Measurements from ENCODE around the gene PPFIA3. TPM values are rescaled to one million over a fixed set of nuclear protein-coding genes. Genes with fewer than 3 reads are reported as not detected.
A peak's percentile ranks its signal among the peaks of the same experiment; 100 is the strongest.

PPFIA3 gene
- total RNA-seq, 2 experiments from 2014 or later: 2.0 to 2.8 TPM

DNA sequence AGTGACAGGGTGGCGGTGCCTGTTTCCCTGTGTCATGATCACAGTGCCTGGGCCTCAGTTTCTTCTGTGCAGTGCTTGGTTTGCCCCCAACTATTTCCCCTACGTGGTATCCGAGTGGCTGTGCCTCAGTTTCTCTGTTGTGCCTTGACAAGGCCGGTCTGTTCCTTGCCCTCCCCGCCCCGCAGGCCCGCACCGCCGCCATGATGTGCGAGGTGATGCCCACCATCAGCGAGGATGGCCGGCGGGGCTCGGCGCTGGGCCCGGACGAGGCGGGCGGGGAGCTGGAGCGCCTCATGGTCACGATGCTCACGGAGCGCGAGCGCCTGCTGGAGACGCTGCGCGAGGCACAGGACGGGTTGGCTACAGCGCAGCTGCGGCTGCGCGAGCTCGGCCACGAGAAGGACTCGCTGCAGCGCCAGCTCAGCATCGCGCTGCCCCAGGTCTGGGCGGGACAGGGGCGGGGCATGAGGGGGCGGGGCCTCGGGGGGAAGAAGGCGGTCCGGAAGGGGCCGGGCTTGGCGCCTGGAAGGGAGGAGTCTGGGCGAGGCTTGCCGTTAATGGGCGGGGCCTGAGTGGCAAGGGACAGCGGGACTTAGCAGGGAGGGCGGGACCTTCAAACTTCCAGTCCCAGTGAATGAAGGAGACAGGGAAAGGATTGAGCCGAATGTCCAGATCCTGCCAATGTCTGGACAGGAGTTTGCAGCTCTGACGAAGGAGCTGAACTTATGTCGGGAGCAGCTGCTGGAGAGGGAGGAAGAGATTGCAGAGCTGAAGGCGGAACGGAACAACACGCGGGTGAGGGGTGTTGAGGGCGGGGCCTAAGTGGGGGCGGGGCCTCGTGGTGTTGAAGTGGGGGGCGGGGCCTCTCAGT is 8.6 kb downstream of the PPFIA3 start:
- Histone ChIP-seq H3K36me3 (ENCODE audit: insufficient read depth, low read length) (no peaks in the 10 kb centered on the region), H3K27me3 (ENCODE audit: control insufficient read depth in 1 of 2, insufficient read depth in 2 of 2, low read length in 2 of 2) (no peaks in the 10 kb centered on the region), H3K9me3 (ENCODE audit: control insufficient read depth in 1 of 2, insufficient read depth in 1 of 2, low read length in 2 of 2) (peaks cover 0 to 3% of the 10 kb centered on the region in 2 experiments), H3K27ac (ENCODE audit: low read depth in 1 of 2, low read length in 2 of 2) (no peak overlapping the region), H3K4me3 (ENCODE audit: low read length) (peak overlapping the region; percentile 47), H3K4me1 (ENCODE audit: insufficient read depth, low read length) (peaks cover 15% of the 10 kb centered on the region)
- CTCF ChIA-PET: interaction anchor here (1.0 to 4.4 kb wide), 6 partner anchors 9 to 128 kb away, joined by 3 to 43 read pairs (median 6); partner anchors contain the start of genes C19orf73, LIN7B and PPFIA3
- TF ChIP-seq, protein P1, sequence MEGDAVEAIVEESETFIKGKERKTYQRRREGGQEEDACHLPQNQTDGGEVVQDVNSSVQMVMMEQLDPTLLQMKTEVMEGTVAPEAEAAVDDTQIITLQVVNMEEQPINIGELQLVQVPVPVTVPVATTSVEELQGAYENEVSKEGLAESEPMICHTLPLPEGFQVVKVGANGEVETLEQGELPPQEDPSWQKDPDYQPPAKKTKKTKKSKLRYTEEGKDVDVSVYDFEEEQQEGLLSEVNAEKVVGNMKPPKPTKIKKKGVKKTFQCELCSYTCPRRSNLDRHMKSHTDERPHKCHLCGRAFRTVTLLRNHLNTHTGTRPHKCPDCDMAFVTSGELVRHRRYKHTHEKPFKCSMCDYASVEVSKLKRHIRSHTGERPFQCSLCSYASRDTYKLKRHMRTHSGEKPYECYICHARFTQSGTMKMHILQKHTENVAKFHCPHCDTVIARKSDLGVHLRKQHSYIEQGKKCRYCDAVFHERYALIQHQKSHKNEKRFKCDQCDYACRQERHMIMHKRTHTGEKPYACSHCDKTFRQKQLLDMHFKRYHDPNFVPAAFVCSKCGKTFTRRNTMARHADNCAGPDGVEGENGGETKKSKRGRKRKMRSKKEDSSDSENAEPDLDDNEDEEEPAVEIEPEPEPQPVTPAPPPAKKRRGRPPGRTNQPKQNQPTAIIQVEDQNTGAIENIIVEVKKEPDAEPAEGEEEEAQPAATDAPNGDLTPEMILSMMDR (IDR thresholded peaks at IDR 0.05): no peak
- Mint-ChIP-seq H3K27ac (peak overlapping the region; percentile 50), H3K27me3 (no peaks in the 10 kb centered on the region), H3K4me3 (peak overlapping the region; percentile 73), H3K9me3 (no peaks in the 10 kb centered on the region), H3K4me1 (ENCODE audit: low read depth) (peaks cover 24% of the 10 kb centered on the region), H3K36me3 (ENCODE audit: low read depth) (no peaks in the 10 kb centered on the region)
- POLR2A ChIA-PET: interaction anchor here (1.0 to 1.7 kb wide), 6 partner anchors 8 to 135 kb away, joined by 3 to 12 read pairs (median 6); partner anchors contain the start of genes GYS1, LIN7B, PPFIA3 and RUVBL2
- peak; percentile 90 to 98 (median 94) for DNase-seq
- ATAC-seq (ENCODE audit: poor library complexity): peak; percentile 93
- intact Hi-C loops (cut with DNase I, micrococcal nuclease): loop anchor here (1.0 to 5.0 kb wide), 4 partner anchors 9 to 136 kb away; partner anchors contain the start of genes LIN7B (in 2 of the 2), C19orf73 (in 1 of the 2), GYS1 (in 1 of the 2) and PPFIA3 (in 1 of the 2)

DNA sequence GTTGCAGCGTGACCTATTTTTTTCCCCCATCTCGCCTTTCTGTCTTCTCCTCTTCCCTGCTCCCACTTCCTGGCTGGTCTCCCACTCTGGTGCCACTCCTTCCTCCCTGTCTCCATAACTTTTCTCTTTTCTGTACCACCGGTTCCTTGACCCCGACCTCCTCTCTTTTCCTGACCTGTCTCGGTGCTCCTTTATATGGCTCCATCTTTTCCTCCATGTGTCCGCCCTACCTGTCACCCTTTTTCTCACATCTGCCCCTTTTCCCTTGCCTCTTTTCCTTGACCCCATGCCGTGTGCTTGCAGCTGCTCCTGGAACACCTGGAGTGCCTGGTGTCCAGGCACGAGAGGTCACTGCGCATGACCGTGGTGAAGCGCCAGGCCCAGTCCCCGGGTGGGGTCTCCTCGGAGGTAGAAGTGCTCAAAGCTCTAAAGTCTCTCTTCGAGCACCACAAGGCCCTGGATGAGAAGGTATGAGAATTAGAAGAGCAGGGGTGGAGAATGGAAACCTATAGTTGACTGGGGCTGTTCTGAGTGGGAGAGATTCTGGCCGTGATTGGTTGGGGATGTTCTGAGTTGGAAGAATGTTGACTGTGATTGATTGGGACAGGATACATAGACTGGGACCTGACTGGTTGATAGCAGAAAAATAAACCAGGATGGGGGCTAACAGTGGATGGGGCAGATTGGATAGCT is 9.3 kb downstream of the PPFIA3 start:
- peak overlapping the region; percentile 47 for H3K4me3 ChIP-seq (ENCODE audit: low read length)
- no peaks in the 10 kb centered on the region for H3K36me3 Mint-ChIP-seq (ENCODE audit: low read depth)
- H3K4me1 ChIP-seq (ENCODE audit: insufficient read depth, low read length): peaks cover 20% of the 10 kb centered on the region
- no peak overlapping the region for H3K27ac ChIP-seq (ENCODE audit: low read depth in 1 of 2, low read length in 2 of 2)
- TF ChIP-seq, protein P1 (IDR thresholded peaks at IDR 0.05): no peak
- ChIA-PET POLR2A (interaction anchor here (1.0 to 1.7 kb wide), 6 partner anchors 9 to 135 kb away, joined by 3 to 12 read pairs (median 6); partner anchors contain the start of genes GYS1, LIN7B, PPFIA3 and RUVBL2), CTCF (interaction anchor here (1.0 to 4.4 kb wide), 6 partner anchors 9 to 129 kb away, joined by 3 to 43 read pairs (median 6); partner anchors contain the start of genes C19orf73, LIN7B and PPFIA3)
- peaks cover 0 to 8% of the 10 kb centered on the region in 2 experiments for H3K9me3 ChIP-seq (ENCODE audit: control insufficient read depth in 1 of 2, insufficient read depth in 1 of 2, low read length in 2 of 2)
- peaks cover 2% of the 10 kb centered on the region for H3K27me3 Mint-ChIP-seq
- H3K27me3 ChIP-seq (ENCODE audit: control insufficient read depth in 1 of 2, insufficient read depth in 2 of 2, low read length in 2 of 2): peaks cover 0 to 3% of the 10 kb centered on the region in 2 experiments
- no peaks in the 10 kb centered on the region for H3K36me3 ChIP-seq (ENCODE audit: insufficient read depth, low read length)
- H3K4me1 Mint-ChIP-seq (ENCODE audit: low read depth): peaks cover 32% of the 10 kb centered on the region
- DNase-seq (no peak), ATAC-seq (ENCODE audit: poor library complexity) (no peak)
- H3K9me3 Mint-ChIP-seq: no peaks in the 10 kb centered on the region
- intact Hi-C loops (cut with DNase I, micrococcal nuclease): loop anchor here (1.0 to 5.0 kb wide), 4 partner anchors 9 to 136 kb away; partner anchors contain the start of genes LIN7B (in 2 of the 2), C19orf73 (in 1 of the 2), GYS1 (in 1 of the 2) and PPFIA3 (in 1 of the 2)
- H3K27ac Mint-ChIP-seq: peak overlapping the region; percentile 50
- H3K4me3 Mint-ChIP-seq: peak overlapping the region; percentile 50

DNA sequence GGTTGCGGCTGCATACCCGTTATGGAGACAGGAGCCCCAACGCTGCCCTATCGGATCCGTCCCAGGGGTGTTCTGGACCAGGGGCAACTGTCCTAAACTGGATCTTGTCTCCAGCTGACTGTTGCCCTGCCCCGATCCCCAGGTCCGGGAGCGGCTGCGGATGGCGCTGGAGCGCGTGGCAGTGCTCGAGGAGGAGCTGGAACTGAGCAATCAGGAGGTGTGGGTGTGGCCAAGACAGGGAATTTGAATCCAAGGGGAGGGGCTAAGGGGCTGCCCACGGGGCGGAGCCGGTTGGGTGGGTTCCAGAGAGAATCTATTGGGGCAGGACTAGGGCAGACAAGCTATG is 9.9 kb downstream of the PPFIA3 start:
- Mint-ChIP-seq H3K4me1 (ENCODE audit: low read depth) (peaks cover 34% of the 10 kb centered on the region), H3K36me3 (ENCODE audit: low read depth) (no peaks in the 10 kb centered on the region), H3K9me3 (no peaks in the 10 kb centered on the region), H3K27ac (no peak overlapping the region), H3K27me3 (peaks cover 4% of the 10 kb centered on the region), H3K4me3 (peak overlapping the region; percentile 48)
- POLR2A ChIA-PET: interaction anchor here (1.5 to 1.7 kb wide), 2 partner anchors 11 to 15 kb away, joined by 3 to 12 read pairs; partner anchors contain the start of gene LIN7B
- intact Hi-C loops (cut with DNase I, micrococcal nuclease): loop anchor here (2.0 to 5.0 kb wide), 2 partner anchors 14 to 137 kb away; partner anchors contain the start of genes GYS1 (in 1 of the 2), LIN7B (in 1 of the 2) and RUVBL2 (in 1 of the 2)
- Histone ChIP-seq H3K36me3 (ENCODE audit: insufficient read depth, low read length) (no peaks in the 10 kb centered on the region), H3K4me1 (ENCODE audit: insufficient read depth, low read length) (peaks cover 26% of the 10 kb centered on the region), H3K4me3 (ENCODE audit: low read length) (no peak overlapping the region), H3K27me3 (ENCODE audit: control insufficient read depth in 1 of 2, insufficient read depth in 2 of 2, low read length in 2 of 2) (peaks cover 0 to 7% of the 10 kb centered on the region in 2 experiments), H3K9me3 (ENCODE audit: control insufficient read depth in 1 of 2, insufficient read depth in 1 of 2, low read length in 2 of 2) (peaks cover 0 to 12% of the 10 kb centered on the region in 2 experiments), H3K27ac (ENCODE audit: low read depth in 1 of 2, low read length in 2 of 2) (no peak overlapping the region)
- ATAC-seq (ENCODE audit: poor library complexity): no peak
- DNase-seq: no peak
- CTCF ChIA-PET: interaction anchor here (4.4 kb wide), 1 partner anchor 15 kb away, joined by 43 read pairs; the partner anchor contains the start of gene LIN7B
- TF ChIP-seq, protein P1 (IDR thresholded peaks at IDR 0.05): no peak
